HG03064 (cell line): ENCODE results near the gene EPB41.

Source experiments
- ATAC-seq: cut with Tn5 transposase; IDR thresholded peaks from one replicate; pipeline ENCODE4 v1.9.1; 2021; ENCODE audit warnings: low read depth; ENCODE audit not compliant: unreplicated experiment

Gene EPB41

DNA sequence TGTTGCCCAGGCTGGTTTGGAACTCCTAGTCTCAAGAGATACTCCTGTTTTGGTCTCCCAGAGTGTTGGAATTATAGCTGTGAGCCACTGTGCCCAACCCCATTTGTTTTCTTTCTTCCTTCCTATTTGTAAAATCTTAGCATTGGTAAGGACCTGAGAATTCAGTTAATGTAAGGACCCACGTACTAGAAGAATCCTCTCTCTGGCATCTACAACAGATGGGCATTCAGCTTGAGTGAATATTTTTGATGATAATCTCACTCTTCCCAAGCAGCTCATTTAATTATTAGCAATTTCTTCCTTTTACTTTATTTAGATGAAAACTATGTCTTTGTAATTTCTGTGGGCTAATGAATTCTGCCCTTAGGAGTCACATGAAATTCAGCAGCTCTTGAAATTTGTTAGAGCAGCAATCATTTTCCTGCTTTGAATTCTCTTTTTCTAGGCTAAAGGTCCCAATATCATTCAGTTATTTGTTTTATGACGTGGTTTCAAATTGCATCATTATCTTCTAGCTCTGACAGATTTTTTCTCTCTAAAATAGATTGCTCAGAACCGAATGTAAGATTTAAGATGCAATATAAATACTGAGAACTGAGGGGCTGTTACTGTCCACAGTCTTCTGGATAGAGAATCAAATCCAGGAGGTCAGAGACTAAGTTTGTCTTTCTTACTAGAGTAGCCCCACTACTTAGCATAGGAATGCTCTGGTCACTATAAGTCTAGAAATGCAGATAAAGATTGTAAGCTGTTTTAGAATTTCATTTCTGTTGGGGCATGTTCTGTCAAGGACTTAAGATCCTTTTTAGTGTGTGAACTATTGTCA lies 59.4 kb downstream of the EPB41 start:
- no peak for ATAC-seq

DNA sequence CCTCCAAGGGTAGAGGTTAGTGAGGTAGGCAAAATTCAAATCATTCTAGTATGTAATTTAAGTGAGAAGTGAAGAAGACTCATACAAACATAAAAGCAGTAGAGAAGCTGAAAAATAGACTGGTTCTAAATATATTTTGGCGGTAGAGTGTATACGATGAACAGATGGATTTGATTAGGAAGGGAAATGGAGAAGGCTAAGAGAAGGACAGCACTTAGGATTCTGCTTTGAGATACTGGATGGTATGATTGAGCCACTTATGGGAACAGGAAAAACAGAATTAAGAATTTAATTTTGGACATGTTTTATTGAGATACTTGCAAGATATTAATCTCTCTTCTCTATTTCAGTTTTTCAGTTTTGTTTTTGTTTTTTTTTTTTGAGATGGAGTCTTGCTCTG lies 60.1 kb downstream of the EPB41 start:
- ATAC-seq = no peak

DNA sequence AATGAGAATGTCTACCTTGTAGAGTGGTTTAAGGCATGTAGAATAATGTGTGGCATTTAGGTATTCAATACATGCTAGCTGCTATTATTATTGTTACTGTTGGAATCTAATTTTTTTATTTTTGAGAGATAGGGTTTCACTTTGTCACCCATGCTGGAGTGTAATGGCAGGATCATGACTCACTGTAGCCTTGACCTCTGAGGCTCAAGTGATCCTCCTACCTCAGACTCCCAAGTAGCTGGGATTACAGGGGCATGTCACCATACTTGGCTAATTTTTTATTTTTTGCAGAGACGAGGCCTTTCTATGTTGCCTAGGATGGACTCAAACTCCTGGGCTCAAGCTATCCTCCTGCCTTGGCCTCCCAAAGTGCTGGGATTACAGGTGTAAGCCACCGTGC lies 61.9 kb downstream of the EPB41 start:
- ATAC-seq = no peak

DNA sequence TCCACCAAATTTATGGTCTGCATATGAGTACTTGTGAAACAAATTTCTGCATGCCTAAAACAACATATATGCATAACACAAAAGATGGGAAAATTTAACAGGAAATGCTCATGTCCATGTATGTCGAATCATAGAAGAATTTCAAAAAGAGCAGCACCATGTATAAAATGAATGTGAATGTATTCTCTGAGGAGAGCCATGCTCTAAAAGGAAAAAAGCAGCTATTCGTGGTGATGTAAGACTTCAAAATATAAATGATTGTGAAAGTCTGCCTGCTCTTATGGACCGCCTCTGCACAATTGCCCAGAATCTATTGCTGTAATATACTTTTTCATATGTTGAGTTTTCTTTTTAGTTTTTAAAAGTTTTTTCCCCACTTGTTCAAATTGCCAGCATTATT lies 66.8 kb downstream of the EPB41 start:
- ATAC-seq = no peak

DNA sequence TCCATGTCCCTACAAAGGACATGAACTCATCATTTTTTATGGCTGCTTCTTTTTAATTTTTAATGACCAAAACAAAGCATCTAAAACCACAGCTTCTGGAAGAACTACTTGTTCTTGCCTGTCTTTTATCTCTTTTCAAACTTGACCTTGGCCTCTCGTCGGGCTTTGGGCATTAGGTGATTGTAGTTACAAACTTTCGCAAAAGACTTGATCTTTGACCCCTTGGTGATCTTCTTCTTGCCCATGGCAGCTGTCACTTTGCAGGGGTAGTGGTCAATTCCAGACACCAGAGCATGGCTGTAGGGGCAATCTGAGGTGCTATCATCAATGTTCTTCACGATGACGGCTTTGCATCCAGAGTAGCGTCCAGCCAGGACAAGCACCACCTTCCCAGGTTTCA lies 67.8 kb downstream of the EPB41 start:
- no peak for ATAC-seq

DNA sequence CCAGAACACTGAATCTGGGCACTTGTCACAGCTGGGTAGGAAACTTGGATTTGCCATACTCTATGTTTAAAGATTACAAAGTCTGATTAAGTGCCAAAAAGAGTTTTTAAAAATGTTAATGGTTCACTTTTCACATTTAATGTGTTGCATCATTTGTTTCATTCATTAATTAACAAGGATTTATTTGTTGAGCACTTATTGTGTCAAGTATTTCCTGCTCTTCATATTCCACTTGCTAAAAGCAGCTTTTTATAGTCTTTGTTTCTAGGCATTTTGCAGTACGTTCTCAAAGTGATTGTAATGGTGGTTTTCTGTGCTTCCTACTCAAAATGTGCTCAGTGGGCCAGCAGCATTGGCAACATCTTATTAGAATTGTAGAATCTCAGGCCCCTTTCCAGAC lies 68.7 kb downstream of the EPB41 start:
- ATAC-seq = no peak

DNA sequence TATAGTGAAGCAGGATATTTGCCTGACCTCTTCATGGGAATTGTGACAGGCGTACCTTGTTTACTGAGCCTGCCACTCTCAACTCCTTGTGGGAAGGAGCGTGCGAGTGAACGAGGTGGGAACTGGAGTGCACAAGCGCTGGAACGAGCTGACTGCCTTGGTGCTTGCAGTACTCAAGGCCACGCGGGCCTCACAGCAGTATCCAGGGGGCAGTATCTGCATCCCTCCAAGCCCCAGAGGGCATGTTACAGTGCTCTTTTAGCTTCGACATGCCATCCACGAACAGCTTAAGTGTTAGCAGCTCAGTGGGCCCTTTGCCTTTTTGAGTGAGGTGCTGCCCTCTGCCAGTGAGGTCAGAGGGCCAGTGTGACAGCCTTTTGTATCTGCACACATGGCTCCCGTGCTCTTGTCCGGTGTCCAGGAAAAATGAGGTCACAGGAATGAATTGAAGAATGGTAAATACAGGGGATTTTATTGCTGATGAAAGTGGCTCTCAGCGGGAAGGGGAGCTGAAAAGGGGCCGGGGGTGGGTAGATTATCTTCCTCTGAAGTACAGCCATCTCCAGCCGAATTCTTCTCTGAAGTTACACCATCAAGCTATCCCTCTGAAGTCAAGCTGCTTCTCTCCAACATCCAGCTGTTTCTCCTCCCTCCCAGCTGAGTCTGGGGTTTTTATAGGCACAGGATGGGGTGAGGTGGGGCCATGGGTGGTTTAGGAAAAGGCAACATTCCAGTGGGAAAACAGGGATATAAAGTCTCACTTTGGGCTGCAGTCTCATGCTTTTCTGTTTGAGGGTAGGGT lies 69.3 kb downstream of the EPB41 start:
- no peak for ATAC-seq

DNA sequence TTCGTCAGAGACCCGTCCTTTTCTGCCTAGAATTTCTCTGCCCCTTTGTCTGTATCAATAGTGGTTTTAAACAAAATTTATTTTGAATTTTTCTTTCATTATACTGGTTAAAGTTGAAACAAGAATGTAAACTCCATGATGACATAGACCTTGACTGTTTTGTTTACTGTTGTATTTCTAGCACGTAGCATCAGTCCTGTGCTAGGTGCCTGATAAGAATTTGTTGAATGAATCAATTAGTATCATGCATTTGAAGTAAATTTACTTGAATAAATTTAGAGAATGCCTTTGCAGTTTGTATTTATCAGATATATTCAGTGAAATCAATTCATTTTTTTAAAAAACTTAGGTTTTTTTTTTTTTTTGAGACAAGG lies 69.9 kb downstream of the EPB41 start:
- ATAC-seq = no peak

DNA sequence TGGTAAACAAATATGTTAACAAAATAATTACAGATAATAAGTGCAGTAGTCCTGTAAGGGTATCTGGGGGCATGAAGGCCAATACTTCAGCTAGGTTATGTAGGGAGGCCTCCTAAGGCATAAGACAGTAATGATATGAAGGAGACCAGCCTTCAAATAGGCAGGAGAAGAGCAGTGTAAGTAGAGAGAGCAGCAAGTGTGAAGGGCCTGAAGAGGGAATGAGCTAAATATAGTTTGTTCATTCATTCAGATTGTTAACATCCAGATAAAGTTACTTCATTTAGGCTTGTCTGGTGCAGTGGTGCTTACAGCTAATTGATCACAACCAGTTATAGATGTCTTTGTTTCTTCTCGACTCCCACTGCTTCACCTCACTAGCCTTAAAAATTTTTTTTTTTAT lies 71.1 kb downstream of the EPB41 start:
- ATAC-seq = no peak

DNA sequence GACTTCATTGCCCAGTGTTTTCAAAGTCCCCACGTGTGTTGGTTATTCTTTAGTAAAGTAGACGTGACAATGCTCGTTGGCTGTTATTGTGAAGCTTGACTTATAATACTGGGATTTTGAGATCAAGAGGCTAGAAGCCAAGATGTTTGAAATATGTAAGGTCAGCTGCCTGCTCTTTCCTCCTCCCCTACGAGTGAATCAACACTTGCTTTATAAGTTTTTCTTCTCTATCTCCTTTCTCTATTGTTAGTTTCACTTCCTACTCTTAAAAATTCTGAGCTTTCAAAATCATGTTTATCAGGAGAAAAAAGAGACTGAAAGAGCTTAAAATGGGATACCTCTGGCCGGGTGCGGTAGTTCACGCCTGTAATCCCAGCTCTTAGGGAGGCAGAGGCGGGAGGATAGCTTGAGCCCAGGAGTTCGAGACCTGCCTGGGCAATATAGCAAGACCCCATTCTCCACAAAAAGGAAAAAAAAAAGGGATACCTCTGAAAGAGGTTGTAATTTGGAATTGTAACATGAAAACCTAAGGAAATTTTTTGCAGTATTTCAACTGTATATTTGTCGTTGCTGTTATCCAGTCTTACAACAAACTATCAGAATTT lies 72.0 kb downstream of the EPB41 start:
- ATAC-seq = no peak

DNA sequence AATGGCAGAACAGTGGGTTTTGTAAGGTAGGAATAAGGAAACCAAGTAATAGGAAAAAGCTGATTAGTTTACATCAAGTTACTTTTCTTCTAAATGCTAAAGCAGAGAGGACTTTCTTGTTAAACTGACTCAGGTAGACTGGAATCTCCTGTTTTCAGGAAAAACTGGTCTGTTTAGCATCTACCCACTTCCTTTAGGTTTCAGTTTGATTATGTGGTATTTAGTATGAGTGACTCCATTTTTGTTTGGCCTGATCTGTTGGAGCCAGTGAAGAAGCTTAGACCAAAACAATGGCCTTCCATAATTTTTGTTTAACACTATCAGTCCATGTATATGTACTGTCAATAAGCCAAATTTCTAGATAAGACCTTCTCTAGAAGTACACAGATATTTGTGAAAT lies 88.4 kb downstream of the EPB41 start:
- no peak for ATAC-seq

DNA sequence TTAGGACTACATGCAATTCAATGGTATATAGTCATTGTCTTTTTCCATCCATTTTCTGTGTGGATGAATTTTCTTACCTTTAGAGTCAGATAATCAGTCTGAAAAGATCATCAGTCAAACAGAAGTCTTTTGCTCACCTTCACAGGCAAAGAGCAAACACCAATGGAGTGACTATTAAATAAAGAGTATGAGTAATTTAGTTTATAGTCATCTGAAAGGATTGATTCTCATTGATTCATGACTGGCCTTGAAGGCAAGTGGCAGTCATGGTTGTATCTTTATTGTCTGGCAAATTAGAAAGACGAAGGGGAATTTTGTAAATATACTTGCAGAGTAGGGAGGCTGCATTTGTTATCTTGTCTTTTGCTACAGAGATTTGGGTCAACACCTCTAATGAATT lies 89.9 kb downstream of the EPB41 start:
- ATAC-seq = no peak

DNA sequence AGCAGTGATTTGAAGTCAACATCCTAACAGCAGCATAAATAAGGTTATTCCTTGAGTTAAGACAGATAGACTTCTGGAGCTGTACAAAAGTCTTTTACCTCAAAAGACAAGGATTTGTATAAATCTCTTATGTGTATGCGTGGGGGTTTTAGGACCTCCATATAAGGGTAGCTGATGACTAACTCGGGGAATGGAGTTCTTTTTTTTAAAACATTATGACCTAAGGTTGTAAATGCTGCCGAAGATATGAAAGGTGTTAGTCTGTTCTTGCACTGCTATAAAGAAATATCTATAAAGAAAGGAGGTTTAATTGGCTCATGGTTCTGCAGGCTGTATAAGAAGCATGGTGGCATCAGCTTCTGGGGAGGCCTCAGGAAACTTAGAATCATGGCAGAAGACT lies 90.4 kb downstream of the EPB41 start:
- ATAC-seq = no peak

DNA sequence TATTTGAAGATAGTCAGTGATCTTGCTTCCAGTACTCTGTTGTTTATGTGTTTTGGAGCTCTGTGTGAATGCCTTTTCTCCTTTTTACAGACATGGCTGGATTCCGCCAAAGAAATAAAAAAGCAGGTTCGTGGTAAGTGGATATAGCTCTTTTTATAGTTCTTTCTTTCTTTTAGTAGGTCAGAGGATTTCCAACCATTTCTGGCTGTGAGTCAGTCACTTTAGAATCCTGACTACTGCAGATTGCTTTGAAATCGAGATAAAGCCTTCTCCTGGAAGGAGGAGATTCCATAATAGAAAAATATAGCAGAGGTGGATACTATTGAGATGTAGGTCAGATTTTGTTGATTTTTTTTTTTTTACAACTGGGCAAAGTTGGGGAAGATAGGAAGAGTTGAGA lies 97.4 kb downstream of the EPB41 start:
- ATAC-seq = no peak

DNA sequence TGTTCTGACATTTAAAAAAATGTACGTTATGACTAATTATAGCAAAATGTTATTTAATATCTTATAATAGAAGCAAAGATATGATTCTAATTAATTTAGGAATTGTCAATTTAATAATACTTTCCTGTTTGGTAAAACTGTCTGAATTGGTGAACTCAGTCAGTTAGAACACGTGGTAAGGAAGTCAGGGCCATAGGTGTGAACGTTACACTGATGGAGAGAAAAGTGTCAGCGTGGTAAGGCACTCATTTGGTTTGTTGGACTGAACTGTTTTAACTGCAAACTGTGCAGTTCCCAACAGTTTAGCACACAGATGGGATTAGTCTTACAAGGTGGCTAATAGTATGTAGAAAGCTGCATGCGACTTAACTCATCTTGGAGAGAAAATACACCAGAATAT lies 102.9 kb downstream of the EPB41 start:
- ATAC-seq = no peak

DNA sequence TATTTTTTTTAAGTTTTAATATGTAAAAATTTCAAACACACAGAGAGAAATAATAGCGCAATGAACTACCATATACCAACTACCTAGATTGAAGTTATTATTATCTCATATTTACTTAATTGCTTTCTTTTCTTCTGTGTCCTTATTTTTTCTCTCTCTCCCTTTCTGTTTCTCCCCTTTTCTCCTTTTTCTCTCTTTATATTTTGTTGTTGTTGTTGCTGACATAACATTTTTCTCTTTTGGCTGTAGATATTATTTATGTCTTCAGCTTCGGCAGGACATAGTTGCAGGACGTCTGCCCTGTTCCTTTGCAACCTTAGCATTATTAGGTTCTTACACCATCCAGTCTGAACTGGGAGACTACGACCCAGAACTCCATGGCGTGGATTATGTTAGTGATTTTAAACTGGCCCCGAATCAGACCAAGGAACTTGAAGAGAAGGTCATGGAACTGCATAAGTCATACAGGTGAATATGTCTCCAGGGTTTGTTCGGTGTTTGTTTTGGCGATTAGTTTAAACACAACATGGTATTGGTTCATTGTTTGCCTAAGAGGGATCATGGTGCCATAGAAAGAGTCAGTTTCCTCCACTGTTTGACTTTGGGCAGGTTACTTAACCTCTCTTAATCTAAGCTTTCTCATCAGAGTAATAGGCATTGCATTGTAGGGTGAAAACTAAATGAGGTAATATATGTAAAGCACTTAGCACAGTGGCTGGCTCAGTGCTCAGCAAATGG lies 103.8 kb downstream of the EPB41 start:
- ATAC-seq = no peak

DNA sequence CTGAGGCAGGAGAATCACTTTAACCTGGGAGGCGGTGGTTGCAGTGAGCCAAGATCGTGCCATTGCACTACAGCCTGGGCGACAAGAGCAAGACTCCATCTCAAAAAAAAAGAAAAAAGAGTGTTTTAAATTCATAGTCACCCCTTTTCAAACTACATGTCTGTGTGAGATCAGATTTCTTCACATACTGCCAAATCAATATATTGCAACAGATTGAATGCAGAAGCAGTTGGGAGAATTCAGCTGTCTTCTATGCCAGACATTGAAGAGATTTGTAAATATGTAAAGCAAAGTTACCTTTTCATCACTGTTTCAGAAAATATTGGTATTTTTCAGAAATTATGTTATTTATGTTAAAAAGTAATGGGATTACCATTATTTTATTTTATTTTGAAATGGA lies 108.3 kb downstream of the EPB41 start:
- ATAC-seq = no peak

DNA sequence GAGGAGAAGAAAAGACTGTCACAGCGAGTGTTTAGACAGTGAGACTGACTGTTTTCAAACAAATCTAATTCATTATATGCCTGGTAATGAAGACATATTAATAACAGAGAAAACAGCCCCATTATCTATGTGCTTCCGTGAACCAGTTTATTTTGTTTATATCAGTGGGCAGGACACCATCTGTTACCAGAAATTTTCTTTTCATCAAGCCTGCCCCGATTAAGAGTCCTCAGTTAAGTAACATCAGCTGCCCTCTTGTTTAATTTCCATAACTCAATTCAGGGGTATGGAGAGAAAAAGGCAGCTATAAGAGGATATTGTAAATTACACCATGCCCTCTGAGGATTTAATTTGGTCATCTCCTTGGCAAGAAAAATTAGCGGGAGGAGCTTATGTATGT lies 115.3 kb downstream of the EPB41 start:
- ATAC-seq = no peak

DNA sequence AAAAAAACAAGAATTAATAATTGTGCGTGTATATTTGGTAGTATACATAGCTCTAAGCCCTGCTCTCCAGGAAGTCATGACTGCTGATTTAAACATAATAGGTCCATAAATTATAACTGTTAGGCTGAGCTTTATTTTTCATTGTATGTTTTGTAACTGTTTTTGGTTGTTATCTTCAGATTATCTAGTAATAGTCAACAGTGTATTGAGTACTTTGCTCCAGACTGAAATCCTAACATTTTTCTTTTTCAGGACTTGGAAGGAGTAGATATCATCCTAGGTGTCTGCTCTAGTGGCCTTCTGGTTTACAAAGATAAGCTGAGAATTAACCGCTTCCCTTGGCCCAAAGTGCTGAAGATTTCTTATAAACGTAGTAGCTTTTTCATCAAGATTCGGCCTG lies 118.5 kb downstream of the EPB41 start:
- ATAC-seq = no peak

DNA sequence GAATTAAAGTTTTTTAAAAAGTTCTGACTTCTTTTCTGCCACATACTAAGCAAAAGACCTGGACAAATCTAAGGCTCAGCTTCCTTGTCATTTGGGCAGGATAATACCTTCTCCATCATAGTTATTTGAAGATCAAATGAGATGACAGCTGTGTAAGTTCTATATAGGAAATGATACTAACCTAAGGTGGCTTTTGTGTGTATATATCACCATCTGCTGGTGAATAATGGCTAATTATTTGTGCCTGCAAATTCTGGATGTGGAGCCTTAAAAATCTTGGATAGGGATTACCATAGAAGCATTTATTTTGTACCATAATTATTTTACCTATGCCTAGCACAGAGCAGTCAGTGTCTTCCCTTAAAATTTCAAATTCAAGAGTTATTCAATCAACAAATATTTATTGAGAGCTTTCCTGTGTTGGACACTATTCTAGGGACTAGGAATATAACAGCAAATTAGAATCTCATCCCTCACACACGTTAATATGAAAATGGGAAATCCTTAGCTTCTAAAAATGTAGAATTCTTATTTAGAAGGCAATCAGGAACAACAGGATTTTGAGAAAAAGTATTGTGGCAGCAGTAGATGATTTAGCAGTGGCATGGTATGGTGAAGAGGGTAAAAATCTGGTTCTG lies 119.6 kb downstream of the EPB41 start:
- ATAC-seq = no peak
